Body of pancreas (tissue), 4 donors: ENCODE data around the gene NFS1. TPM values are rescaled to one million over a fixed set of nuclear protein-coding genes. Genes with fewer than 3 reads are reported as not detected.

Experiments
- ATAC-seq: fragments of 150-250 bp; one replicate; pipeline ENCODE4 v1.9.1; 2016
- DNase-seq, 4 donors: peaks; one replicate each; pipeline ENCODE4 v3.0.0-alpha.2; 2019
- H3K27ac ChIP-seq, 4 donors: fragments of 200-600 bp; sonication (generic); 1 replicate in 3 of 4; 2 replicates in 1 of 4; pipeline versions ENCODE4 v1.5.1 to v1.6.1; 2016 to 2019; ENCODE audit warnings: mild to moderate bottlenecking in 1 of 4, mixed read lengths in 1 of 4, moderate library complexity in 1 of 4
- H3K27me3 ChIP-seq, 2 donors: fragments of 200-600 bp; sonication (generic); one replicate each; pipeline ENCODE4 v1.6.0; 2016; ENCODE audit warnings: mild to moderate bottlenecking in 1 of 2
- H3K36me3 ChIP-seq, 2 donors: fragments of 200-600 bp; sonication (generic); replicated peaks in 1 of 2; 2 replicates each; pipeline ENCODE4 v1.5.1; 2016; ENCODE audit warnings: low read depth in 2 of 2; ENCODE audit not compliant: insufficient read depth in 1 of 2
- H3K4me1 ChIP-seq: fragments of 200-600 bp; sonication (generic); one replicate; pipeline ENCODE4 v1.6.0; 2016
- H3K4me3 ChIP-seq, 2 donors: fragments of 200-600 bp; sonication (generic); 1 replicate in 1 of 2; 2 replicates in 1 of 2; pipeline ENCODE4 v1.5.1; 2016 to 2019
- H3K9me3 ChIP-seq, 3 donors: fragments of 200-600 bp; sonication (generic); 1 replicate in 2 of 3; 2 replicates in 1 of 3; pipeline ENCODE4 v1.5.1; 2016
- CTCF ChIP-seq, 7 experiments: fragments of 450-650 bp in 4 of 7; fragments of 200-600 bp in 3 of 7; sonication (generic) in 3 of 7; IDR thresholded peaks; one replicate each; pipeline ENCODE4 v1.5.1; 2016 to 2019; ENCODE audit warnings: antibody characterized with exemption in 7 of 7
- POLR2A ChIP-seq, 3 donors: fragments of 450-650 bp; IDR thresholded peaks; one replicate each; pipeline ENCODE4 v1.6.1; 2016; ENCODE audit warnings: antibody characterized with exemption in 3 of 3, mild to moderate bottlenecking in 2 of 3
- WGBS, 2 donors: methylation state at CpG; one replicate each; pipeline ENCODE4 v1.1.5; 2017; 5-methylcytosine and 5-hydroxymethylcytosine counted together
- intact Hi-C: fragments of 100-400 bp; cut with DNase I; formaldehyde crosslinking; loops from one replicate; pipeline ENCODE4 v1.15.1; 2023
- total RNA-seq, 2 donors: library from RNA; depleted of rRNA; stranded (reverse); fragments of >200 nt; gene quantifications; one replicate each; pipeline ENCODE4 v1.1.0, GENCODE V29; 2016

Gene NFS1
- total RNA-seq, 2 donors from 2014 or later, result 15.8 to 22.1 TPM

- Histone ChIP-seq H3K4me3 (no peak overlapping the region), H3K36me3 (no peaks in the 10 kb centered on the region), H3K9me3 (no peaks in the 10 kb centered on the region), H3K27me3 (no peaks in the 10 kb centered on the region), H3K27ac (no peak overlapping the region), H3K4me1 (peaks cover 10% of the 10 kb centered on the region)
- ATAC-seq (no peak), DNase-seq (no peak)
- WGBS, 2 donors, result 54 to 62% methylated on average over 2 of the region's 2 CpGs
- TF ChIP-seq POLR2A (IDR thresholded peaks at IDR 0.05) (no peak), CTCF (IDR thresholded peaks at IDR 0.05) (no peak)
- intact Hi-C loops, result no loop called here
These were observed 60.4 kb downstream of the NFS1 start for GRCh38 chr20:35638751-35639150.

DNA sequence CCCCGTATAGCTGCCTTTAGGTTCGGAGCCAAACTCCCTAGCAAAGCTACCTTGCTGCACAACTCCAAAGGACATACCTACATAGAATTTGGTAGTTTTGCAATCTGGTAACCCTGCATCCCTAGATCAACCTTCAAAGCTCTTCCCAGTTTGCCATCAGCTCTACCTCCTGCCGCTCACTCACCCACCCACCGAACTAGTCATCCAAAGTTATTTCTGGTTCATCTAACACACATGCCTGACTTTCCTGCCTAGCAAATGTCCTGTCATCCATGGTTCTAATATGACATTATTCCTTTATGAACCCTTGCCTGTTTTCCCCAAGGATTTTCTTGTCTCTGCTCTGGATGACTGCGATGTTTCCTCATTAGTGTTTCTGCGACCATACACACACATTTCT, 61.9 kb downstream of the NFS1 start:
- H3K4me1 ChIP-seq, result peaks cover 10% of the 10 kb centered on the region
- intact Hi-C loops, result no loop called here
- H3K27ac ChIP-seq, result no peak overlapping the region
- no peak overlapping the region for H3K4me3 ChIP-seq
- H3K36me3 ChIP-seq, result no peaks in the 10 kb centered on the region
- no peak for TF ChIP-seq POLR2A (IDR thresholded peaks at IDR 0.05)
- no peak for TF ChIP-seq CTCF (IDR thresholded peaks at IDR 0.05)
- no peaks in the 10 kb centered on the region for H3K9me3 ChIP-seq
- WGBS, 2 donors, result 95 to 96% methylated on average over 6 of the region's 6 CpGs
- no peaks in the 10 kb centered on the region for H3K27me3 ChIP-seq
- DNase-seq (no peak), ATAC-seq (no peak)

- TF ChIP-seq CTCF (IDR thresholded peaks at IDR 0.05), result no peak
- TF ChIP-seq POLR2A (IDR thresholded peaks at IDR 0.05), result no peak
- no peak for ATAC-seq
- H3K4me3 ChIP-seq, result no peak overlapping the region
- H3K36me3 ChIP-seq, result peaks cover 0 to 4% of the 10 kb centered on the region in 2 donors
- peaks cover 10% of the 10 kb centered on the region for H3K4me1 ChIP-seq
- H3K27ac ChIP-seq, result no peak overlapping the region
- intact Hi-C loops, result no loop called here
- H3K9me3 ChIP-seq, result no peaks in the 10 kb centered on the region
- no peak for DNase-seq
- 46 to 52% methylated on average over 2 of the region's 2 CpGs for WGBS, 2 donors
- no peaks in the 10 kb centered on the region for H3K27me3 ChIP-seq
These were observed 63.1 kb downstream of the NFS1 start for GRCh38 chr20:35636095-35636494.

GRCh38 chr20:35635652-35636051, 63.5 kb downstream of the NFS1 start:
- TF ChIP-seq POLR2A (IDR thresholded peaks at IDR 0.05) (no peak), CTCF (IDR thresholded peaks at IDR 0.05) (no peak)
- 77 to 86% methylated on average over 4 of the region's 4 CpGs for WGBS, 2 donors
- DNase-seq (no peak), ATAC-seq (no peak)
- intact Hi-C loops, result no loop called here
- Histone ChIP-seq H3K4me1 (peaks cover 10% of the 10 kb centered on the region), H3K36me3 (peaks cover 0 to 9% of the 10 kb centered on the region in 2 donors), H3K4me3 (no peak overlapping the region), H3K9me3 (no peaks in the 10 kb centered on the region), H3K27ac (no peak overlapping the region), H3K27me3 (no peaks in the 10 kb centered on the region)

GRCh38 chr20:35632539-35633115, 66.5 kb downstream of the NFS1 start:
- peaks cover 0 to 21% of the 10 kb centered on the region in 2 donors for H3K36me3 ChIP-seq
- intact Hi-C loops, result no loop called here
- no peaks in the 10 kb centered on the region for H3K27me3 ChIP-seq
- H3K4me1 ChIP-seq, result peaks cover 10% of the 10 kb centered on the region
- no peak overlapping the region for H3K27ac ChIP-seq
- WGBS, 2 donors, result 92 to 93% methylated on average over 12 to 13 of the region's 13 CpGs
- no peak overlapping the region for H3K4me3 ChIP-seq
- DNase-seq, result no peak
- TF ChIP-seq CTCF (IDR thresholded peaks at IDR 0.05), result no peak
- H3K9me3 ChIP-seq, result no peaks in the 10 kb centered on the region
- ATAC-seq, result no peak
